Neural cell (in vitro differentiated cells): ENCODE results near the gene PHF2. TPM values are rescaled to one million over a fixed set of nuclear protein-coding genes. Genes with fewer than 3 reads are reported as not detected.

Source experiments
- H2AFZ ChIP-seq: fragments of 200-600, 300-800 bp; sonication (generic), shearing (Covaris generic); 2 replicates; pipeline ENCODE4 v1.6.0; 2014; ENCODE audit warnings: low read depth, mild to moderate bottlenecking, antibody characterized with exemption, low read length, moderate library complexity
- H3F3A ChIP-seq: fragments of 200-600 bp; shearing (Covaris generic); 2 replicates; pipeline ENCODE4 v1.6.1; 2016; ENCODE audit warnings: mild to moderate bottlenecking, moderate library complexity, mixed read lengths, antibody characterized with exemption, low read length; ENCODE audit not compliant: insufficient read depth, poor library complexity, severe bottlenecking
- H3K27ac ChIP-seq: fragments of 200-600, 300-800 bp; sonication (generic), shearing (Covaris generic); 2 replicates; pipeline ENCODE4 v1.5.1; 2014; ENCODE audit warnings: mild to moderate bottlenecking, low read length, moderate library complexity
- H3K27me3 ChIP-seq: fragments of 300-800, 200-600 bp; sonication (generic), shearing (Covaris generic); 2 replicates; pipeline ENCODE4 v1.6.0; 2014; ENCODE audit warnings: mild to moderate bottlenecking, low read depth, low read length, moderate library complexity; ENCODE audit not compliant: insufficient read depth
- H3K36me3 ChIP-seq: fragments of 300-800, 200-600 bp; sonication (generic), shearing (Covaris generic); 2 replicates; pipeline ENCODE4 v1.5.1; 2014; ENCODE audit warnings: mild to moderate bottlenecking, antibody characterized with exemption, low read length, moderate library complexity; ENCODE audit not compliant: insufficient read depth
- H3K4me2 ChIP-seq: fragments of 300-800, 200-600 bp; sonication (generic), shearing (Covaris generic); 2 replicates; pipeline ENCODE4 v1.6.0; 2014; ENCODE audit warnings: mild to moderate bottlenecking, low read length
- H3K4me3 ChIP-seq: fragments of 300-800, 200-600 bp; sonication (generic), shearing (Covaris generic); 2 replicates; pipeline ENCODE4 v1.5.1; 2014; ENCODE audit warnings: mild to moderate bottlenecking, low read length, moderate library complexity
- H3K79me2 ChIP-seq: fragments of 200-600 bp; shearing (Covaris generic); replicated peaks from 2 replicates; pipeline ENCODE4 v1.6.0; 2014; ENCODE audit warnings: mild to moderate bottlenecking, low read length, moderate library complexity; ENCODE audit not compliant: insufficient read depth
- H3K9ac ChIP-seq: fragments of 300-800, 200-600 bp; sonication (generic), shearing (Covaris generic); 2 replicates; pipeline ENCODE4 v1.6.1; 2016; ENCODE audit warnings: mild to moderate bottlenecking, low read length, mixed read lengths
- H3K9me2 ChIP-seq: fragments of 200-600 bp; shearing (Covaris generic); 2 replicates; pipeline ENCODE4 v1.6.1; 2016; ENCODE audit warnings: mild to moderate bottlenecking, low read length, mixed read lengths; ENCODE audit not compliant: insufficient read depth
- H3K9me3 ChIP-seq: fragments of 200-600, 300-800 bp; sonication (generic), shearing (Covaris generic); 2 replicates; pipeline ENCODE4 v1.6.1; 2016; ENCODE audit warnings: mild to moderate bottlenecking, mixed run types, low read length, moderate library complexity, mixed read lengths
- H4K20me1 ChIP-seq: fragments of 200-600 bp; shearing (Covaris generic); 2 replicates; pipeline ENCODE4 v1.6.1; 2016; ENCODE audit warnings: mild to moderate bottlenecking, mixed run types; ENCODE audit not compliant: insufficient read depth
- CTCF ChIP-seq: fragments of 450-650 bp; IDR thresholded peaks from 2 replicates; pipeline ENCODE4 v1.5.1; 2014; ENCODE audit warnings: antibody characterized with exemption, mild to moderate bottlenecking, moderate library complexity; ENCODE audit not compliant: poor library complexity, severe bottlenecking
- EP300 ChIP-seq: fragments of 450-650 bp; conservative IDR thresholded peaks from 2 replicates; pipeline ENCODE4 v1.6.1; 2014; ENCODE audit warnings: antibody characterized with exemption, mild to moderate bottlenecking, moderate library complexity; ENCODE audit not compliant: poor library complexity, severe bottlenecking
- EZH2 ChIP-seq: fragments of 200-600, 300-800 bp; shearing (Covaris generic), sonication (generic); IDR thresholded peaks from 2 replicates; pipeline ENCODE4 v1.6.1; 2014; ENCODE audit warnings: antibody characterized with exemption, low read length, borderline replicate concordance, mild to moderate bottlenecking; ENCODE audit not compliant: insufficient read depth, poor library complexity, severe bottlenecking
- MXI1 ChIP-seq: fragments of 450-650 bp; conservative IDR thresholded peaks from 2 replicates; pipeline ENCODE4 v1.6.1; 2014; ENCODE audit warnings: antibody characterized with exemption, mild to moderate bottlenecking; ENCODE audit not compliant: poor library complexity, severe bottlenecking
- POLR2AphosphoS5 ChIP-seq: IDR thresholded peaks from 2 replicates; pipeline ENCODE4 v1.6.1; 2012
- RAD21 ChIP-seq: fragments of 450-650 bp; conservative IDR thresholded peaks from 2 replicates; pipeline ENCODE4 v1.6.1; 2014; ENCODE audit warnings: antibody characterized with exemption, mild to moderate bottlenecking, moderate library complexity
- REST ChIP-seq: IDR thresholded peaks from 2 replicates; pipeline ENCODE4 v1.6.1; 2012; ENCODE audit warnings: borderline replicate concordance
- SMC3 ChIP-seq: fragments of 450-650 bp; conservative IDR thresholded peaks from 2 replicates; pipeline ENCODE4 v1.6.1; 2014; ENCODE audit warnings: antibody characterized with exemption, mild to moderate bottlenecking, moderate library complexity; ENCODE audit not compliant: poor library complexity
- TAF1 ChIP-seq: IDR thresholded peaks from 2 replicates; pipeline ENCODE4 v1.6.1; 2012; ENCODE audit warnings: low read depth
- polyA plus RNA-seq: library from polyadenylated mRNA; depleted of rRNA; stranded (reverse); fragments of >200 nt; gene quantifications from 2 replicates; pipeline ENCODE4 v1.2.3, GENCODE V29; 2014

The PHF2 gene
- polyA plus RNA-seq, 1 donor from 2014 or later = 42.4 TPM

- Histone ChIP-seq H3K27me3 (no peaks in the 10 kb centered on the region), H2AFZ (no peak overlapping the region), H3K27ac (no peak overlapping the region), H3K4me3 (no peak overlapping the region), H4K20me1 (no peaks in the 10 kb centered on the region), H3K4me2 (no peak overlapping the region), H3F3A (no peaks in the 10 kb centered on the region), H3K9me3 (no peaks in the 10 kb centered on the region), H3K79me2 (no peaks in the 10 kb centered on the region), H3K9me2 (no peaks in the 10 kb centered on the region), H3K9ac (no peak overlapping the region), H3K36me3 (no peaks in the 10 kb centered on the region)
- TF ChIP-seq MXI1 = no peak
Measured at GRCh38 chr9:93661591-93661990, 85.2 kb downstream of the PHF2 start.

- Histone ChIP-seq H3K4me2 (no peak overlapping the region), H2AFZ (no peak overlapping the region), H3F3A (no peaks in the 10 kb centered on the region), H4K20me1 (no peaks in the 10 kb centered on the region), H3K9ac (no peak overlapping the region), H3K36me3 (no peaks in the 10 kb centered on the region), H3K9me2 (no peaks in the 10 kb centered on the region), H3K27me3 (no peaks in the 10 kb centered on the region), H3K4me3 (no peak overlapping the region), H3K79me2 (no peaks in the 10 kb centered on the region), H3K9me3 (no peaks in the 10 kb centered on the region), H3K27ac (no peak overlapping the region)
- TF ChIP-seq MXI1 (no peak), POLR2AphosphoS5 (no peak), EZH2 (no peak), CTCF (no peak), EP300 (no peak), REST (no peak), TAF1 (no peak), SMC3 (no peak), RAD21 (no peak)
Measured at GRCh38 chr9:93662016-93662638, 85.7 kb downstream of the PHF2 start.
